ACC112 (cell line): ENCODE results near the gene UPF3A.
"Not testable (repeated sequence)": the region's sequence is repeated elsewhere in the genome, so short reads cannot be mapped to it uniquely, and the experiment has no call there.

Experiments
- H2AFZ ChIP-seq: fragments of 200-600 bp; sonication (generic); one replicate; pipeline ENCODE4 v1.6.0; 2017; ENCODE audit warnings: antibody characterized with exemption, low read length; ENCODE audit not compliant: unreplicated experiment
- H3K27ac ChIP-seq: fragments of 200-600 bp; sonication (generic); 2 replicates; pipeline ENCODE4 v1.5.1; 2014; ENCODE audit warnings: low read depth, mild to moderate bottlenecking, antibody characterized with exemption, low read length, moderate library complexity
- H3K27me3 ChIP-seq: fragments of 200-600 bp; sonication (generic); 2 replicates; pipeline ENCODE4 v1.6.1; 2014; ENCODE audit warnings: mild to moderate bottlenecking, antibody characterized with exemption, low read length, moderate library complexity, mixed read lengths; ENCODE audit not compliant: insufficient read depth
- H3K36me3 ChIP-seq: fragments of 200-600 bp; sonication (generic); 2 replicates; pipeline ENCODE4 v1.6.1; 2016; ENCODE audit warnings: mild to moderate bottlenecking, antibody characterized with exemption, low read length, moderate library complexity, mixed read lengths; ENCODE audit not compliant: insufficient read depth
- H3K4me1 ChIP-seq: fragments of 200-600 bp; sonication (generic); one replicate; pipeline ENCODE4 v1.6.1; 2016; ENCODE audit warnings: low read length, mixed read lengths; ENCODE audit not compliant: insufficient read depth, unreplicated experiment, control insufficient read depth
- H3K4me3 ChIP-seq: fragments of 200-600 bp; sonication (generic); 2 replicates; pipeline ENCODE4 v1.5.1; 2014; ENCODE audit warnings: mild to moderate bottlenecking, low read depth, low read length
- H3K79me2 ChIP-seq: fragments of 200-600 bp; sonication (generic); one replicate; pipeline ENCODE4 v1.6.0; 2016; ENCODE audit warnings: low read length; ENCODE audit not compliant: control insufficient read depth, unreplicated experiment, insufficient read depth

UPF3A gene

DNA sequence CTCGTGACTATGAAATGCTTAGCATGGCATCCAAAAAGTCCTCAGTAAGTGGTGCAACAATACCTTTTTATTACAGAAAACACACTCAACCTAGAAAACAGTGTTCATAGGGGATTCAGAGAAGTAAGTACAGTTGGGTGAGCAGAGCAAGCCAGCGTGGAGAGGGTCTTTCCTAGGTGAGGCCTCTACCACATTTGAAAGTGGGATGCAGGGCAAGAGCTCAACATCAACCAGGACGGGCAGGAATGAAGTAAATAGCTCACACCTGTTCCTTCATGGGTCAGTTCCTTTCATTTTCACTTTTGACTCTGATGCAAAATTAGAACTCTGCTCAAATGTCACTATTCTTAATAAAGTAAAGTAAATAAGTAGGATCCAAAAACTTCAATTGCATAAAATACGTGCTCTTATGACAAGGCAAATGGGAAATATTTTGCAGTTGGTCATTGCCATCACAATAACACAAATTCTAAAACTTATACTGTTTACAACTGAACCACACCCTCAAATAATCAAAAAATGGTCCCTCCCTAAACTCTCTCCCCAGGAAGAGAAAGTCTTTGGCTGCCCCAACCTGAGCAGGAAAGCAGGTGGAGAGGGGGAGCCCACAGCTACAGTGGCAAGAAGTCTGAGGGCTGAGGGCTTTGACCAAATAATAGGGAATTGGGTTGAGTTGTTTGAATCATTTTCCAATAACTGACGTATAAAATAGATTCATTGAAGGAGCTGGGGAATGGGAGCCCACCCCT, 53.1 kb downstream of the UPF3A start:
- no peaks in the 10 kb centered on the region for H3K36me3 ChIP-seq
- H3K4me3 ChIP-seq: no peak overlapping the region
- H3K27ac ChIP-seq: no peak overlapping the region
- H3K27me3 ChIP-seq: no peaks in the 10 kb centered on the region
- no peaks in the 10 kb centered on the region for H3K79me2 ChIP-seq
- no peak overlapping the region for H2AFZ ChIP-seq
- no peaks in the 10 kb centered on the region for H3K4me1 ChIP-seq

DNA sequence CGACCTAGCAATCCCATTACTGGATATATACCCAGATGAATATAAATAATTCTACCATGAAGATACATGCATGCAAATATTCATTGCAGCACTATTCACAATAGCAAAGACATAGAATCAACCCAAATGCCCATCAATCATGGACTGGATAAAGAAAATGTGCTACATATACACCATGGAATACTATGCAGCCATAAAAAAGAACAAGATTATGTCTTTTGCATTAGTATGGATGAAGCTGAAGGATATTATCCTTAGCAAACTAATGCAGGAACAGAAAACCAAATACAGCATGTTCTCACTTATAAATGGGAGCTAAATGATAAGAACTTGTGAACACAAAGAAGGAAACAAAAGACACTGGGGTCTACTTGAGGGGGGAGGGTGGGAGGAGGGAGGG, 55.1 kb downstream of the UPF3A start:
- not testable (repeated sequence) for H3K27me3 ChIP-seq, H3K4me1 ChIP-seq

DNA sequence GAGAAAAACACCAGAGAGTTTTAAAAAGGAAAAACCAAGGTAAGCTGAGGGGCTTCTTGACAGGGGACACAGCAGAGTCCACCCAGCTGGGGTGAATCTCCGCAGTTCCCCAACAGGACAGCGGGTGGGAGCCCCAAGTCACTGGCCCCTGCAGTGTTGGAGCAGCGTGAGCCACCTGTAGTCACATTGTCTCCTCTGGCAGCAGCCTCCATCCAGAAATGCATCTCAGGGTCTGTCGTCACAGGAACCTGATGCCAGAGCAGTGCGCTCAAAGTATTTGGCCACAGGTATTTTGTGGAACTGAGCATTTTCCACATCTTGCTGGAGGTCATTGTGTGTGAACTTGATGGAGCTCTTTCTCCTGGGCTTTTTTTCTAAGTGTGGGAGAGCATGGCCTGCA, 57.6 kb downstream of the UPF3A start:
- H3K4me1 ChIP-seq: no peaks in the 10 kb centered on the region
- H2AFZ ChIP-seq: no peak overlapping the region
- no peak overlapping the region for H3K4me3 ChIP-seq
- no peaks in the 10 kb centered on the region for H3K36me3 ChIP-seq
- no peak overlapping the region for H3K27ac ChIP-seq
- no peaks in the 10 kb centered on the region for H3K79me2 ChIP-seq
- H3K27me3 ChIP-seq: no peaks in the 10 kb centered on the region

More for the DNA sequence above, 55.1 kb downstream of the UPF3A start:
- not testable (repeated sequence) for H2AFZ ChIP-seq, H3K4me3 ChIP-seq, H3K27ac ChIP-seq, H3K36me3 ChIP-seq, H3K79me2 ChIP-seq

DNA sequence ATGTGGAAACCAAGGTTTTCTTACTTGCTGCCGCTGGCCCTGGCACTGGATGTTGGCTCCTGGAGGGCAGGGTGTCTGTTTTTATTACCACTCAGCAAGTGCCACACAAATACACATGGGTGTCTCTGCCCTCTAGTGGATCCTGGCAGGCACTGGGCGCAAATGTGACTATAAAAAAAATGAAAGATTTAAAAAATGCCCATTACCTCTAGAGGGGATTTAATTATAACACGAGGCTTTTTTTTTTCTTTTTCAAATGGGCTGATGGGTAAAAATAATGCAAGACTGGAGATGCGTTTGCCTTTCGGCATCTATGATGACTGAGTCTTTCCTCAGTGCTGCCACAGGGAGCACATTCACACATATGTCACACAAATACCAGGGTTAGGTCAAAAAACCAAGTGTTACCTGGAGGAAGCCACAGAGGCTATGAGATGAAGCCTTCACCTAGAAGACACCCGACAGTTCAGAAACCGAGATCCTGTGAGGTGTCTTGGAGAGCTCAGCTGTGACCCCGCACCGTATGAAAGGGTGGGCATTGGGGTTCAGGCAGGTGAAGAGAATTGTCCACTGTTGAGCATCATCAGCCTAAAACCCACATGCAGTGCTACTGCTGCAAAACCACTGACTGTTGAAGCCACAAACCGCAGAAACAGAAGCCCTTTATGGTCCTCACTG, 58.6 kb downstream of the UPF3A start:
- no peak overlapping the region for H3K4me3 ChIP-seq
- no peaks in the 10 kb centered on the region for H3K79me2 ChIP-seq
- H3K36me3 ChIP-seq: no peaks in the 10 kb centered on the region
- no peak overlapping the region for H3K27ac ChIP-seq
- H3K27me3 ChIP-seq: no peaks in the 10 kb centered on the region
- H2AFZ ChIP-seq: no peak overlapping the region
- no peaks in the 10 kb centered on the region for H3K4me1 ChIP-seq

DNA sequence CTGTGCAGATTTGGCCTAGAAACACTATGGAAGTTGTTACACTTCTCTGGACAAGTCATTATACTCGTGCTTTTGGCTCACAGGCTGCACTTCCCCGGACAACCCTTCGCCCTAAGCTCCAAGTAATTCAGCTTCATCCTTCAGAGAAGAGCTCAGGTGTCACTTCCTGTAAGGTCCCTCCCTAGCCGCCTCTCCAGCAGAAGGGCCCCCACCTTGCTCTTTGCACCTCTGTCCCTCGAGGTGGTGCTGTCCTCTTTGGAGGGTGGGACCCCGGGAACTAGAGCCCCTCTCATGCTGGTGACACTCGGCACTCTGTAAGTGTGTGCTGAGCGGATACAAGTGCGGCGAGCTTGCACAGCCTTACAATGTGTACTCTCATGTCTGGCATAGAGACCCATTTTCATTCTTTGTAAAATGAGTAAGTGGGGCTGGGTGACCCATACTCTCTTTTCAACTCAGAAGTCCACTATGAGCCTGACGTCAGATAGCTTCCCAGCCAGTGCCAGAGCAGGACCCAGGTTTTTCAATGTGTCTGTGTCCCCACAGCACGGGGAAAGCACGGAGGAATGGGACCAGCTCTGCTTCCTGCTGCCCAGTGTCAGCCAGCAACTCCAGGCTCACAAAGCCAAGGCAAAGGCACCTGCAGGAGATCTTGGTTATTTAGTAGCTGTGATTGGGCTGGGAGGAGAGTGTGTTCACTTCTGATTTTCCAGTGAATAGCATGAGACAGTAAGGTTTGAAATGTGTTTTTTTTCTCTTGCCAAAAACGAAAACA, 59.8 kb downstream of the UPF3A start:
- Histone ChIP-seq H3K27me3 (no peaks in the 10 kb centered on the region), H3K4me3 (no peak overlapping the region), H3K36me3 (no peaks in the 10 kb centered on the region), H3K27ac (no peak overlapping the region), H2AFZ (no peak overlapping the region), H3K79me2 (no peaks in the 10 kb centered on the region), H3K4me1 (no peaks in the 10 kb centered on the region)

DNA sequence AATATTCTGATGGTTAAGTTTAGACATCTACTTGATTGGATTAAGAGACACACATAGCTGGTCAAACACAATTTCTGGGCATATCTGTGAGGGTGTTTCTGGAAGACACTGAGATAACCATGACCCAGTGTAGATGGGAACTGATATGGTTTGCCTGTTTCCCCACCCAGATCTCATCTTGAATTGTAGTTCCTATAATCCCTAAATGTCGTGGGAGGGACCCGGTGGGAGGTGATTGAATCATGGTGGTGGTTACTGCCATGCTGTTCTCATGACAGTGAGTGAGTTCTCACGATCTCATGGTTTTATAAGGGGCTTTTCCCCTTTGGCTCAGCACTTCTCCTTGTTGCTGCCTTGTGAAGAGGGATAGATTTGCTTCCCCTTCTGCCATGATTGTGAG, 65.9 kb downstream of the UPF3A start:
- not testable (repeated sequence) for H3K4me3 ChIP-seq, H3K79me2 ChIP-seq, H3K36me3 ChIP-seq, H3K4me1 ChIP-seq, H3K27ac ChIP-seq, H2AFZ ChIP-seq
- peaks cover 13% of the 10 kb centered on the region for H3K27me3 ChIP-seq

DNA sequence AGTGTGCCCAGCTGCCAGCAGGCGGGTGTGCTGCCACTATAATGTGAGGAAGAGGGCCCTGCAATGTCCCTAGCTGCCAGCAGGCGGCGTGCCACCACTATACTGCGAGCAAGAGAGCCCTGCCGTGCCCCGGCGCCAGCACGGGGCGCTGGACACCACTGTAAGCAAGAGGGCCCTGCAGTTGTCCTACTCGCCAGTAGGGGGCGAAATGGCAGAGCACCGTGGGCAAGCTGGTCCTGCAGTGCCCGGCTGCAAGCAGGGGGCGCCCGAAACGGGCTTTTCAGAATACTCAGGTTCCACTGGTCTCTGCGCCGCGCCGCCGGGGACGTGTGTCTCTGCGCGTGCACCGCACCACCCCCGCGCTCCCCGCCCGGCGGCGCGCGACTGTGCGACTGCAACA, 71.4 kb downstream of the UPF3A start:
- not testable (repeated sequence) for H3K4me3 ChIP-seq, H3K79me2 ChIP-seq, H3K36me3 ChIP-seq, H2AFZ ChIP-seq, H3K27ac ChIP-seq, H3K4me1 ChIP-seq
- peaks cover 13% of the 10 kb centered on the region for H3K27me3 ChIP-seq

DNA sequence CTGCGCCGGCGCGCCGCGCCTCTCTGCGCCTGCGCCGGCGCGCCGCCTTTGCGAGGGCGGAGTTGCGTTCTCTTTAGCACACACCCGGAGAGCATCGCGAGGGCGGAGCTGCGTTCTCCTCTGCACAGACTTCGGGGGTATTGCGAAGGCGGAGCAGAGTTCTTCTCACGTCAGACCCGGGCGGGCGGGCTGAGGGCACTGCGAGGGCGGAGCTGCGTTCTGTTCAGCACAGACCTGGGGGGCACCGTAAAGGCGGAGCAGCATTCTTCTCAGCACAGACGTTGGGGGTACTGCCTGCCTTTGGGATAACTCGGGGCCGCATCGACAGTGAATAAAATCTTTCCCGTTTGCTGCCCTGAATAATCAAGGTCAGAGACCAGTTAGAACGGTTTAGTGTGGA, 72.0 kb downstream of the UPF3A start:
- H2AFZ ChIP-seq, H3K4me3 ChIP-seq, H3K36me3 ChIP-seq, H3K27ac ChIP-seq, H3K4me1 ChIP-seq, H3K79me2 ChIP-seq: not testable (repeated sequence)
- peaks cover 13% of the 10 kb centered on the region for H3K27me3 ChIP-seq
